NCI-H2029 treated with DMSO at 0.1 percent for 48 hours (cell line): ENCODE results near the gene MSN.
"Not testable (repeated sequence)": the region's sequence is repeated elsewhere in the genome, so short reads cannot be mapped to it uniquely, and the experiment has no call there.

Experiments used
- DNase-seq: peaks from one replicate; lab custom pipeline; 2025; lab: John Stamatoyannopoulos, UW

Gene MSN

DNA sequence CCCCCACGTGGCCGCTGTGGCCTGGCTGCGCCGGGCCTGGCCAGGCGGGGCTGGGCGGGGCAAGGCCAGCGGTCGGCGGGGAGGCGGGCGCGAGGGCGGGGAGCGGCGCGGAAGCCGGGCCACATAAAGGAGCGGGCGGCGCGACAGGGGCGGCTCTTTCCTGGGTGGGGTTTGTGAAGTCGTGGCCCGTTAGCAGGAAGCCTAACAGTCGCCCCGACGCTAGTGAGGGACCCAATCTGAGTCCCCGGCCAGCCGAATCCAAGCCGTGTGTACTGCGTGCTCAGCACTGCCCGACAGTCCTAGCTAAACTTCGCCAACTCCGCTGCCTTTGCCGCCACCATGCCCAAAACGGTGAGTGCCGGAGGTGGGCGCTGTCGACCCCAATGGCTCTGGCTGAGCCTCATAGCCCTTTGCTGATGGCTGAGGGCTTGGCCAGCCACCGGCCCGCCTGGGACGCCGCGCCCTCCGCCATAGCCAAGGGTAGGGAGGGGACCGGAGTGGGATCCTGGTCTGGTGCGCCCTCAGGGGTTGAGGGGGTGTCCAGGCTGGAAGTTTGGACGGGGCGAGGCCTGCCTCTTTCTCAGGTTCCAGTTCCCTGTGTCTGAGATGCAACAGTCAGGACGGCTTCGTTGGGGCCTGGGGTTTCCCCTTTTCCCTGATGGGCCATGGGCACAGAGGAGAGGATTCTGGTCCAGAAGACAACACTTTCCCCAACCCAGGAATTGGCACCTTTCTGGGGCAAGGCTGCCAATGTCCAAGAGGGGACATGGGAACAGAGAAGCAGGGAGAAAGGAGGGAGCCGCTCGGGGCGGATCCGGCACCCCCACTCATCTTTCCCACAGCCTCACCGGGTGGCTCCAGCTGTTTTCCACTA, at the start of gene MSN:
Gene MSN (plus strand): TSS at position 152 of the 874 bp plus-strand sequence. CDS start 188 bp downstream, at position 340.
- DNase-seq = no peak

DNA sequence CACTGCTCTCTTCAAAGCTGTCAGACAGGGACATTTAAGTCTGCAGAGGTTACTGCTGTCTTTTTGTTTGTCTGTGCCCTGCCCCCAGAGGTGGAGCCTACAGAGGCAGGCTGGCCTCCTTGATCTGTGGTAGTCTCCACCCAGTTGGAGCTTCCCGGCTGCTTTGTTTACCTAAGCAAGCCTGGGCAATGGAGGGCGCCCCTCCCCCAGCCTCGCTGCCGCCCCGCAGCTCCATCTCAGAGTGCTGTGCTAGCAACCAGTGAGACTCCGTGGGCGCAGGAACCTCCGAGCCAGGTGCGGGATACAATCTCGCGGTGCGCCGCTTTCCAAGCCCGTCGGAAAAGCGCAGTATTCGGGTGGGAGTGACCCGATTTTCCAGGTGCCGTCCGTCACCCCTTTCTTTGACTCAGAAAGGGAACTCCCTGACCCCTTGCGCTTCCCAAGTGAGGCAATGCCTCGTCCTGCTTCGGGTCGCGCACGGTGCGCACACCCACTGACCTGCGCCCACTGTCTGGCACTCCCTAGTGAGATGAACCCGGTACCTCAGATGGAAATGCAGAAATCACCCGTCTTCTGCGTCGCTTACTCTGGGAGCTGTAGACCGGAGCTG, 47.3 kb upstream of the MSN start:
- DNase-seq = not testable (repeated sequence)

DNA sequence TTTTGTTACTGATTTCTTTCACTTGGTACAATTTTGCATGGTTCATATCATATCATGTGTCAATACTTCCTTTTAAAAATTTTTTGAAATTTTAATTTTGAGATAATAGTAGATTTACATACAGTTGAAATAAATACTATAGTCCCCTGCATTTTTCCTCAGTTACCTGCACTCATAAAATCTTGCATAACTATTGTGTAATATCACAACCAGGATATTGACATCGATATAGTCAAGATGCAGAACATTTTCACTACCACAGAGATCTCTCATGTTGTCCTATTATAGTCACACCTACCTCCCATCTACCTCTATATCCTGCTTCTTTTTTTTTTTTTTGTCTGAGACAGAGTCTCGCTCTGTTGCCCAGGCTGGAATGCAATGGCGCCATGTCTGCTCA, 36.7 kb upstream of the MSN start:
- no peak for DNase-seq

DNA sequence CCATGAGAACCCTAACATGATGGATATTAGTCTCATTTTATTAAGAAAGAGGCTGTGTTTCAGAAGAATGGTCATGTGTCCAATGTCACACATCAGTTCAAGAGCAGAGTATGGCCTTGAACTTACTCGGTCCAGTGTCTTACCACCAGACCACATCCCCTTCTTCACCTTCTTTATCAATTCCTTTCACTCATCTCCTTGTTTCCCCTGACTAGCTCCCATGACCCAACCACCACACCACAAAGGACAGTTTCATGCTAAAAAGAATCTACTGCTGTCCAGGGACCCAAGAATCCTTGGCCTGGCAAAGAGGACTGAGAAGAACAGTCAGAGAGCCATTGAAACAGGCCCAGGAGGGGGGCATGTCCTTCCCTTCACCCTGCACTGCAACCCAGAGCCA, 33.6 kb upstream of the MSN start:
- DNase-seq = no peak

DNA sequence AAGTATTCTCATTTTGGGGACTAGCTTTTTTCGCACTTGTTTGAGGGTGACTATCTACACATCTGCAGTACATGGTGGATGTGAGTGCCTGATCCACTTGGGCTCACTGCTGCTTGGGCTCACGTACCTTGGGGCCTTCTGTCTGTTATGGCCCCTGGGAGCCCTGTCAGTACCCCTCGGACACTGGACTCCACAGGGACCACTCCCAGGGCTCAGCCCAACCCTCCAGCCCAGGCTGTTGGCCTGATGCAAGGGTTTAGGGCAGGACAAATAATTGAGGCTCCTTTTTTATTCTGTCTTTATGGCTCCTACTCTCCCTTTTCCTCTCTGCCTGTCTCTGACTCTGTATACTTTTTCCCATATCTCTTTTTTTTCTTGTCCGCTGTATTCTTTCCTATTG, 32.7 kb upstream of the MSN start:
- DNase-seq = no peak

DNA sequence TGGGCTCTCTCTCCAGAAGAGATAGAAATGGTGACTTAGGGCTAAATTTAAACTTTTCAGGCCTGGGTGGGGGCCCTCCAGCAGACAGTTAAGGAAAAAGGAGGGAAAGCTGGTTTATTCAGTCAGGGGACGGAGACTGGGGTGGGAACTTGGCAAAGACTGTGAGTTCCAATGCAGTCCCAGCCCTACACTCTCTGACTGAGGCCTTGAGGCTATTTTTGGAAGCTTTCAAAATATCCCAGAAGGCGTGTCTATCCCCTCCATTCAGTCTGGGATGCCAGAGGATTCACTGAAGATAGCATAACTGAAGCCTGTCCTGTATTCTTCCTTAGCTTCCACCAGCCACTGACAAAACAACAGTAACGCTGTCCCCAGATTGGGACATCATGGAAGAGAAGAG, 32.1 kb upstream of the MSN start:
- no peak for DNase-seq

DNA sequence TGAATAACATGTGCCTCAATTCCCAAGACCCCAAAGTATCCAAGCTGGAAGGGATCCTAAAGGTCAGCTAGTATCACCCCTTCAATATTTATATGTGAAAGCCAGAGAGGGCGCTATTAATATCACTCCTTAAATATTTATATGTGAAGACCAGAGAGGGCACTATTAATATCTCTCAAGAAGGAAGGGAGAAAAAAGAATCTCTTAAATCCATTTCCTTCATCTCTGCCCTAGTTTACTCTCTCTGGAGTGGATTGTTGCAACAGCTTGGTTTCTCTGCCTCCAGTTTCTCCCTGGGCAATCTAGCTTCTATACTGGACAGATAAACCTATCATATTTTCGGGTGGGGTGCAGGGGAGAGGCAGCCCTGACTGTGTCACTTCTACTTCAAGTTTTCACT, 31.6 kb upstream of the MSN start:
- DNase-seq = no peak

DNA sequence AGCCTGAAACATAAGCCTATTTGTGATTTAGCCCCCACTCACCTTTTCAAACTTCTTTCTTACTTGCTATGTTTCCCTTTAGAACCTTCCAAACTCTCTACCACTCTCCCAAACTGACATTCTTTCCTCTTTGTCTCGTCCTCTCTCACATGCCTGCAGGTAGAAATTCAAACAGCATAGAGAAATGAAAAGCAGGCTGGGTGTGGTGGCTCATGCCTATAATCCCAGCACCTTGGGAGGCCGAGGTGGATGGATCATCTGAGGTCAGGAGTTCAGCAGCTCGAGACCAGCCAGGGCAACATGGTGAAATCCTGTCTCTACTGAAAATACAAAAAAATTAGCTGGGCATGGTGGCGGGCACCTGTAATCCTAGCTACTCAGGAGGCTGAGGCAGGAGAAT, 31.2 kb upstream of the MSN start:
- not testable (repeated sequence) for DNase-seq

DNA sequence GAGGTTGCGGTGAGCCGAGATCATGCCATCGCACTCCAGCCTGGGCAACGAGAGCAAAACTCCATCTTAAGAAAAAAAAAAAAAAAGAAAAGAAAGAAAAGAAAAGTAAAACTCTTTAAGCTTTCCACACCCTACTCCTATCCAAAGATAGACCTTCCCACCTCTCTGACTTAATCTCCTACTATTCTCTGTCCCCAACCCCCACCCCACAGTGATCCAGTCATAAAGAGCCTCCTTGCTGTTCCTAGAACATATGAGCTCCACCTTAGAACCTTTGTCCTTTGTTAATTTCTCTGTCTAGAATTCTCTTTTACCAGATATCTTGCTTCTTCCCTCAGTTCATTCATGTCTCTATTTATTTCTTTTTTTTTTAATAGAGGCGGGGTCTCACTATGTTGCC, 30.1 kb upstream of the MSN start:
- no peak for DNase-seq

DNA sequence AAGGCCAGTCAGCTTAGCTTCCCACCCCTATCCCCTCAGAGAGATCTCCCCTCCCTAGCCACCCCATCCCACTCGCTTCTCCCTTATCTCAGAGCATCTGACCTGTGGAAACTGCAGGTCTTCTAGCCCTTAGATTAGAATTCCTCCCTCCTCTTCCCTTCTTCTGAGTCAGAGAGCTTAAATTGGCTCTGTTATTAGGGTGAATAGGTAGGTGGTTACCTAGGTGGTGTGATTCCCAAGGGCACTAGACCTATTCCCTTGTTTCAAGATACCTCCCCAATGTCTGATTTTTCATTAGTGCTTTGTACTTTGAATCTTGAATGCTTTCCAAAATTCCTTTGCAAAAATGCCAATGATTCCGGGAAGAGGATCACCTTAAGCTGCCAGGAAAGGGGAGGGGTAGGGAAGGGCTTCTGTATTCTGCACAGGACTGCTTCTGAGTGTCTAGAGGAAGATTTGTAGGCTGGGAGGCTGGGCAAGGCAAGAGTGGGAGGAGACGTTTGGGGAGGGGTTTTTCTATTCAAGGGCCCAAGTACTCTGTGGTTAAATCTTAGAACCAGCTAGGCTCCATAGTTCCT, 24.5 kb upstream of the MSN start:
- no peak for DNase-seq

DNA sequence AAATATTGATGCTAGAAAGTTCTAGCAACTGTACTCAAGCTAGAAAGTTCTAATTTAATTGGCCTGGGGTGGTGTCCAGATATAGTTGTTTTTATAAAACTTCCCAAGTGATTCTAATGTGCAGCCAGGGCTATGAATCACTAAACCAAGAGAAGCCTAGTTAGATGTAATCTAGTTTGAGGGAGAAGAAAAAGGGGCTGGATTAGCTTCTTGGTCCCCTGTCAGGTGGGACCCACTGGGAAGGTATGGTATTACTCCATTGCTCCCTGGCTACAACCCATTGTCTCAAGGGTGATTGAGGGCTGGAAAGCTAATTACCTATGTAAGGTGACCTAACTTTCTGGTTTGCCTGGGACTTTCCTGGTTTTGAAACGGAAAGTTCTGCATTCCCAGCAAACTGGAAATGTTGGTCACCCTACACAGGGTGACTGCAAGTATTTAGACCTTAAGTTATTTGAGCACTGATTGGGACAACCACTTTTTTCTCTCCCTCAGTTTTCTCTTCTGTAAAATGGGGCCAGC, 23.9 kb upstream of the MSN start:
- no peak for DNase-seq

DNA sequence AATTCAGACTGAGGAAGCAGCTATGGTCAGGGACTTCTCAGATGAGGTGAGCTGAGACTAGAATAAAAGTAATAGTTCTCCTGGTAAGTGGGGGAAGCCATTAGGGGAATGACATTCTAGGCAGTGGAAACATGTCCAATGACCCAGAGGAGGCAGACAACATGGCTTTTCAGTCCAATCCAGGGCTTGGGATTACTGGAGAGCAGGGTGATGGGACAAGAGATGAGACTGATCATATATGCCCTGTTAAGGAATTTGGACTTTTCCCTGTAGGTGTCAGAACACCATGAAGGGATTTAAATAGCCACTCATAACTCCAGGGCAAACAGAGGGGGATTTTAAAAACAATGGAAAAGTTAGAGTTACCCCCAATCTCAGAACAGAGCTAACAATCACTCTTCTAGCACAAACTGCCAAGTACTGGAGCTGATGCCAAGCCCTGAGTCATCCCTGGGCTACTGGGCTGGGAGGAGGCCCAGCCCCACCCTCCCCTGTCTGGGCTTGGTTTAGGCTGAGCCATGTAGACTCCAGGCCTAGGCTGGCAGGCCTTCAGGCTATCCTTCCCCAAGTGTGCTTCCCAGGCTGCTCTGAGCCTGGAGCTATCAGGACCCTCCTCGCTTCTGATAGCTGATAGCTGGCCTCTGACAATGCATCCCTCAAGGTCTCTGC, 22.7 kb upstream of the MSN start:
- DNase-seq = peak; percentile 21

DNA sequence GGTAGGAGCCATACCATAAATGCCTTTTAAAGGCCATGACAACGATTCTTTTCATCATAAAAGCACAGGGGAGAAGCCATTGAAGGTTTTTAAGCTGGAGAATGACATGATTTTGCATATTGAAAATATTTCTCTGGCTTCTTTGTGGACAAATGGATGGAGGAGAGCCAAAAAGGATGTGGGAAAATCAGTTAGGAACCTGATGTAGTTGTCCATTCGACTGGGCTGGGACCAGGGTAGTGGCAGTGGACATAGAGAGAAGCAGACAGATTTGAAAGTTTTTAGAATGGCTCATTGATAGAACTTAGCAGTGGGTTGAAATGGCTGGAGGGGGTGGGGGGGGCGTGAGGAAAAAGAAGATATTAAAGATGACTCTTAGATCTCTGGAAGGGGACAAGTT, 19.7 kb upstream of the MSN start:
- no peak for DNase-seq

DNA sequence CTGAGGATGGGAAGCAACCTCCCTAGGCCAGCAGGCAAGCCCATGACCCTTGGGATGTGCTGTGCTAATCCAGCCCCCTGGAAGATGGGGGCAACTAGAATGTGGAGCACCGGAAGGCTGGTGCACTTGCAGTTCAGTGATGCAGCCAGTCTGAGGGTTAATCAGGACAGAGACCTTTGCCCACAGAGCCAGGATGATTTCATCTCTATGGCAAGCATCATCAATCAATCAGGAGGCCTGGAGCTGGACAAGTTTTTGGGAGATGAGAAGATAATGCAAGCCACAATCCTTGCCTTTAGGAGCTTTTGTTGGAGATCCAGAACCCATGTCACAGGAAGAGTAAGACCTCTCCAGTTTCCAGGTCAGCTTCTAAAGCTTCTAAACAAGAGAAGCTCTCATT, 15.4 kb upstream of the MSN start:
- no peak for DNase-seq

DNA sequence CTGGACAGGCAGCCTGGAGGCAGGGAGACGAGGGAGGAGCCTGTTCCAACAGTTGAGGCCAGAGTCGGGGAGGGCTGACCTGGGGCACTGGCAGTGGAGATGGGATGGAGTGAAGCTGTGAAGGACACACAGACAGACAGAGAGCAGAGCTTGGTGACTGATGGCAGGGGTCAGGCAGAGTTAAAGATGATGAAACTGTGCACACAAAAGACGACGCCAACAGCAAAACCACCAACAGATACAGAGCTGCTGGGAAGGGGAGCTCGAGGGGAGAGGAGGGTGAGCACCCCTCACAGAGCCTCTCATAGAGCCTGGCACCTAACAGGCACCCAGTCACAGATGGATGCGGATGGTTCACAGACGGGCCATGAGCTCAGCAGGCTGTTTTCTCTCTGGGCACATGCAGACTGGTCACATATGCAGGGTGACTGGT, 10.4 kb upstream of the MSN start:
- DNase-seq = not testable (repeated sequence)

DNA sequence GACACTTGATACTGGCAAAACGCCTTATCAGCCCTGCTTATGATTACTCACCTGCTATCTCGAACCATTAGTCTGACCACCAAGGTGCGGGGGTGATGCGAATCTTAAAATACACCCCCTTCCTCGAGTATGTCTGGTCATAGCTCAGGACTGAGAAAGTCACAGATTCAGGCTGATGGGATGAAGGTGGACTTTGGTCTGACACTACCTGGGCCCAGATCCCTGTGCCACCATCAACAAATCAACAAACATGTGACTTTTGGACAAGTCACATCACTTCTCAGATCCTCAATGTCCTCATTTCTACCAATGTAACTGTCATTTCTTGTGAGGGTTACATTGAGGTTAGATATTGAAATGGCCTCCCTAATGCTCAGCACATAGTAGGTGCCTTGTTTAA, 9.8 kb upstream of the MSN start:
- no peak for DNase-seq

DNA sequence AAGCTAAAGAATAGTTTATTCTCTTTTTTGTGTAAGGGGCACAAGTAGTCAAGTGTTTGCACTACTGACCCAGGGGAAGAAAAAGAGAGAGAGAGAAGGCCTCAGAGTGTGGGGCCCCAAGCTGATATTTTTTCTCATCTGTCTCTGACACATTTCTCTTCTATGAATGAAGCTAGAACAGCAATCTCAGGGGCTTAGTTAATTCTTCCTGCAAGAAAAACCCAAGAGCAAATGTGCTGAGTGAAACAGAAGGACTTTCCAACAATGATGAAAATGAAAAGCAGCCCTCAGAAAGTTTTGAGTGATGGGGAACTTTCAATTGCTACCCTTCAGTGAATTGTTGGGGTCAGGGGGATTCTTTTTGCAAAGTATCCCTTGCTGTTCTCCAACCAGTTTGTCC, 9.2 kb upstream of the MSN start:
- no peak for DNase-seq

DNA sequence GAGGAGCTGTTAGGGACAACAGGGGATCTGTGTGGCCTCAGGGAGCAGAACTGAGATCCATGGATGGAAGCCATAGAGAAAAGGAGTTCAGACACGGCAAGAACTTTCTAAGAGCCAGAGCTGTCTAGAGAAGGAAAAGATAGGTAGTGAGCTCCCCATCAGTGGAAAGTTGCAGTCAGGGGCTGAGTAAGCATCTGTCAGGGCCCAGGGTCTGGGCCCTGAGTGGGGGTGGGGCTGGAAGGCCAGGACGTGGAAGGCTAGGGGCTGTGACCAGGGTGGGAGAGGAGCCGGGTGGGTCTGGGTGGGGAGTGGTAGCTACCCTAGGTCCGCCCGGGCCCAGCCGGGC, 324 bp upstream of the MSN start:
- DNase-seq = no peak

DNA sequence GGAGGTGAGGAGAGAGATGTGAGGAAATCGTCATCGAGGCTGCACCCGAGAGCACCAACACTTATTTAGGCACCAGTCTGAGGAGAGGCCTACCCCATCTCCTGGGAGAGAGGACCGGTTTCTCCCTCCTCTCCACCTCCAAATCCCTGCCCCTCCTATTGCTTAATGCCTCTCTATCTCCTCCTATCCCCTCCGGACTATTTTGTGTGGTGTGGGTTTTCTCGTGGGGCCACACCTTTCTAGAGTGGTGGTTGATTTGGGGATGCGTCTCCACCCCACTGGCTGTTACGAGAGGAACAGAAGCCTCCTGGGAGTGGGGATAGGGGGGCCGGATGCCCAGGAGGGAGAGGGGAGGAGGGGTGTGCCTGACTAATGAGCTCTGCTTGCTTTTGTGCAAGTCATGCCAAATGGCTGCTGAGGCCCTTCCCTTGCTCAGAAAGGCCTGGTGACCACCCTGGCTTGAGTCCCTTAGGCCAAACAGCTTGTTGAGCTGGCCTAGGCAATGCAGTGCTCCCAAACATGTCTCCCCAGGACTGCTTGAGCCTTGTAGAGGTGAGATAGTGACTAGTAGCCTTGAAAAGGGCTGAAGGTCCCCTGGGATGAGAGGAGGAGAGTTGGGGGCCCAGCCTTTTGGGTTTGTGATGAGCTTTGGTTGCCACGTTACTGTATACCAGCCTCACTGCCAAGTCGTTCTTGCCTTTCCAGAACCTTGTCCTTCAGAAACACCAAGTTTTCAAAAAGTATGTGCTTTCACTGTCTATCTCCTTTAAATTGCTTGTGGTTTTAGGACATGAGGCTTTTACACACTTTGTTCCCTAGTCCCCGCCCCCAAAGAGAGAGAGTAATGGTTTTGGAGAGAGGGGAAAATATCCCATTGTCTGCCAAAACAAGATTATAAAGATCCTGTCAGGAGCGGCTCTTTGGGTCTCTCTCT, 1.2 kb downstream of the MSN start:
- DNase-seq = no peak

DNA sequence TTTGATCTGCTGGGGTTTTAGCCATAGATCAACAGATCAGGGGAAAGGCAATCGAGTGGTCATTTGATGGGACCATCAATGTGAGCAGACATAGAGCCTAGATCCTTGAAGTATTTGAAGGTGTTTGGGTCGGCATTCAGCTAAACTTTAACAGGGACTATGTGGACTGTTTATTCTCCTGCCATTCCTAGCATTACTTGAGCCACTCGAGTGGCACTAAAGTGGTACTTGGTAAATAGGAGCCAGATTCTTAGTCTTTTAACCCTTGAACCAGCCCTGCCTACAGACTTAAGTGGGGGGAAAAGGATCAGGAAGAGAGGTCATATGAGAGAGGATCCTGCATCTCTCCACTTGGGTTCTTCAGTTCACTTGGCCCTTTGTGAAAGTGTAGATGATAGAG, 3.8 kb downstream of the MSN start:
- DNase-seq = no peak

DNA sequence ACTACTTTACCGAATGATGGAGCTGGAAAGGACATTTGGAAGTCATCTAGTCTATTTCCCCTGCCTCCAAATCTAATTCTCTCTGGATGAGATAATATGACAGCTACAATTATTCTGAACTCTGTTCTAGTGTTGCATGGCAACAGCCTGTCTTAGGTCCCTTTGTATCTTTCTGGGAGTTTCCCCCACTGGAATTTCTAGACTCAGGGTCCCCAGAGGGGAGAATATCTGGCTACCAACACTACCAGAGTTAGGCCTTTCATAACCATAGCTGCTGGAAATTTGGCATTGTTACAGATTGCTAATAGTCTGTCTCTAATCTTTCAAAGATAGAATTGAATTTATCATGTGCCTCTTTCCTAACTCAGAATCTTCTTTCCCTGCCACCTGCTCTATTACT, 4.5 kb downstream of the MSN start:
- DNase-seq = no peak

DNA sequence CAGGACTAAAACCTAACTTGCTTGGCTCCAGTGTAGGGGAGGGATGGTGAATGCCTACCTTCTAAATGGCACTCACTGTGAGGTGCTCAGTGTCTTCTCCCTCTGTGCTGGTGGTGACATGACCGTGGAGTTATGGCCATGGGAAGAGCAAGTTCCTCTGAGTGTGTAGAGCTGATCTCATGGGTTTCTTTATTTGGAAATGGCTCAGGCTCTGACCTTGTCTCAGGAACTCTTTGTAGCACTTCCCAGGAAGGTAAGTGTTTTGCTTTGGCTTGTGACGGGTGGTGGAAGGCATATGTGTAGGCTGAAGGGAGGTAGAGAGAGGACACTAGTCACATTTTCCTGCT, 6.4 kb downstream of the MSN start:
- DNase-seq = no peak
